Head of caudate nucleus (tissue), 42 donors: ENCODE measurements around the gene VPS16.
"Not testable (repeated sequence)": the region's sequence is repeated elsewhere in the genome, so short reads cannot be mapped to it uniquely, and the experiment has no call there.

Experiments used
- DNase-seq, 42 donors: peaks; one replicate each; pipeline versions ENCODE4 v3.0.0 to v3.0.0-alpha.2; 2020 to 2021; ENCODE audit warnings: mixed read lengths in 7 of 42
- intact Hi-C: fragments of 100-400 bp; cut with DNase I; formaldehyde crosslinking; loops from one replicate; pipeline ENCODE4 v1.15.0; 2022

VPS16 gene

DNA sequence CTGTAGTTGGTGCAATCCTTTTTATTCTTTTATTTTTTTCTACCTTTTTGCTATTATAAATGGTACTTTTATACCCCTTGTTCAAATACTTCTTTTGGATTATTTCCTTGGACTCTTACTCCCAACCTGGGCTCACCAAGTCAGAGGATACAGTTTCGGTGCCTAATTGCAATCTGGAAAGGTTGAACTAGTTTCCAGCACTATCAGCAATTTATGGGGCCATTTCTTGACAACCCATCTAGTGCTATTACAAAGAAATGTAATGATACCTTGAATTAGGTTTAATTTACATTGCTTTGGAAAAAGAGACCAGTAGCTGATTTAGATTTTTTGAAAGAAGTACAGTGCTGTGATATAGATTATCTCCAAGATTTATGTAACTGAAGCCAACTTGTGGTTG lies 38.0 kb downstream of the VPS16 start:
- DNase-seq = no peak
- intact Hi-C loops = loop anchor here (10.0 kb wide), 1 partner anchor 66 kb away; no protein-coding TSS in a partner anchor

DNA sequence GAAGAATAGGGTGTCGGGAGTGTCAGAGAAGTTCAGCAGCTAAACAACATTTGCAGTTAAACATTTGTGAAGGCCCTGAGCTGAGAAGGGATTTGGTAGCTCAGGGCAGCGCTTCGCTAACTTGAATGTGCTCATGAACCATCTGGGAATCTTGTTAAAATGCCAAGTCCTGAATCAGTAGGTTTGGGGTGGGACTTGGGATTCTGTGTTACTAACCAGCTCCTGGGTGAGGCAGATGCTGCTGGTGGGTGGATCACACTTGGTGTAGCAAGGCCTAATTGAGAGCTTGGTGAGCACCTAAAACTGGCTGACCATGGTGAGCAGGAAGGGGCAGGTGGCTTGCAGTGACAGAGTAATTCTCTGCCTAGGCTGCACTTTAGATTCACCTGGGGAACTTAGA lies 38.6 kb downstream of the VPS16 start:
- intact Hi-C loops = loop anchor here (10.0 kb wide), 1 partner anchor 66 kb away; no protein-coding TSS in a partner anchor
- DNase-seq = peak in 5 of 42 donors; percentile 5 to 55 (median 13)

DNA sequence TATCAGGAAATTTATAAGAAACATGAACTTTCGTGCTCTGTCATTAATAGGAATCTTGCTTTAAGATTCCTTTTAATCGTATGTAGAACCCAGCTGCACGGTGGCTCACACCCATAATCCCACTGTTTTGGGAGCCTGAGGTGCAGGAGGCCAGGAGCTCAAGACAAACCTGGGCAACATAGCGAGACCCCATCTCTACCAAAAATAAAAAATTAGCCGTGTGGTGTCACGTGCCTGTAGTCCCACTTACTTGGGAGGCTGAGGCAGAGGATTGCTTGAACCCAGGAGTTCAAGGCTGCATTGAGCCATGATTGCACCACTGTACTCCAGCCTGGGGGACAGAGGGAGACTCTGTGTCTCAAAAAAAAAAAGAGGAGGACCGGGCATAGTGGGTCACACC lies 40.1 kb downstream of the VPS16 start:
- DNase-seq = peak in 1 of 42 donors; percentile 18
- intact Hi-C loops = no loop called here

DNA sequence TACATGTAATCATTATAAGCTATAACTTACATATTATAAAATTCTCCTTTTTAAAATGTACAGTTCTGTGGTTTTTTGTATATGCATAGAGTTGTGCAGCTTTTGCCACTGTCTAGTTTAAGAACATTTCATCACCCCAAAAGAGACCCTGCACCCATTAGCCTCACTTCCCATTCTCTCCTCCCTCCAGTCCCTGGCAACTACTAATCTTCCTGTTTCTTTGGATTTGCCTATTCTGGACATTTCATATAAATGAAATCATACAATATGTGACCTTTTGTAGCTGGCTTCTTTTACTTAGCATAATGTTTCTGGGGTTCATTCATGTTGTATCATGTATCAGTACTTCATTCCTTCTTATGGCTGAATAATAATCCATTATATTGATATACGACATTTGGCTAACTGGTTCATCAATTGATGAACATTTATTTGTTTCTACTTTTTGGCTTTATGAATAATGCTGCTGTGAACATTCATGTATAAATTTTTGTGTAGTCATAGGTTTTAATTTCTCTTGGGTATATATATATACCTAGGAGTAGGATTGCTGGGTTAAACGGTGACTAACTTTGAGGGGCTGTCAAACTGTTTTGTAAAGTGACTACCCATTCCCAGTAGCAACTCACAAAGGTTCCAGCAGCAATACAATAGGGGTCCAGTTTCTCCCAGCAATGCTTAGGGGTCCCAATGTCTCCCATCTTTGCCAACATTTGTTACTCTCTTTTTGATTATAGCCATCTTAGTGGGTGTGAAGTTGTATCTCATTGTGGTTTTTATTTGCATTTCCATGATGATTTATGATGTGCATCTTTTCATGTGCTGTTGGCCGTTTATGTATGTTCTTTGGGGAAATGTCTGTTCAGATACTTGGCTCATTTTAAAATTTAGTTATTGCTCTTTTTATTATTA lies 43.4 kb downstream of the VPS16 start:
- intact Hi-C loops = no loop called here
- DNase-seq = no peak

DNA sequence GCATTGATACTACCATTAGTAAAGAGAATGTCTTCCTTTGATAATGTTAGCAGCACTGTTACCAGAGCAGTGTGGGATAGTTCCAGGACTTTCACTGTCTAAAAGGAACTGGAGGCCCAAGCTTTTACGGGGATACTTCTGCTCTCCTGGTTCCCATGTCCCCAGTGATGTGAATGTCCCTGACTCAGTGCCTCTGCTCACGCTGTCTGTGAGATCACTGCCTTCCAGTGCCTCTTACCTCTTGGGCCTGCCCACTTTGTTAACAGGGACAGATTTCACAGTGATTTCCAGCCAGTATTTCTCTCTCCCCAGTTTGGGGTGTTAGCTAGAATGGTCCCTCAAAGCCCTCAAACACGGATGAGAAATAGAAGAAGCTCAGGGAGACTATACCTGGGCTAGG lies 47.2 kb downstream of the VPS16 start:
- intact Hi-C loops = no loop called here
- DNase-seq = no peak

DNA sequence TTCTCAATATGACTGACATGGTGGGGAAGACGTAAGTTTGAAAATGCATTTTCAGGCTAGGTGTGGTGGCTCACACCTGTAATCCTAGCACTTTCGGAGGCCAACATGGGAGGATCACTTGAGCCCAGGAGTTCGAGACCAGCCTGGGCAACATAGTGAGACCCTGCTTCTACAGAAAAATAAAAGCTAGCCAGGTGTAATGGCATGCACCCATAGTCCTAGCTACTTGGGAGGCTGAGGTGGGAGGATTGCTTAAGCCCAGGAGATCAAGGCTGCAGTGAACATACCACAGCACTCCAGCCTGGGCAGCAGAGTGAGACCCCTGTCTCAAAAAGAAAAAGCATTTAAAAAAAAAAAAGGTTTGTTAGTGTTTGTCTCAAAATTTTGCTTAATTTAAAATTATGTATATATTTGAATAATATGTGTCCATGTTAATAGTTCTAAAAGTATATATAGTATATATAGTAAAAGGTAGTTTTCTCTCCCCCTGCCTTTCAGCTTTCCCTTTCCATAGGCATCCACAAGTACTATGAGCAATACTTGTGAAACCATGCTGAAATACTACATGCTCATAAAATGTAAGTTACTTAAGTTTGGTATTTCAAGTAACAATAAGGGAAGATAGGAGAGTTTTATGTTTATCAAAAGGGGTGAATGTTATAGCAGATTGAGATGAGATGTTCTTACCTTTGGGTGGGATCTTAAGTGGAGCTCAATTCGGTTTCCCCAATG lies 47.8 kb downstream of the VPS16 start:
- no peak for DNase-seq
- intact Hi-C loops = no loop called here

DNA sequence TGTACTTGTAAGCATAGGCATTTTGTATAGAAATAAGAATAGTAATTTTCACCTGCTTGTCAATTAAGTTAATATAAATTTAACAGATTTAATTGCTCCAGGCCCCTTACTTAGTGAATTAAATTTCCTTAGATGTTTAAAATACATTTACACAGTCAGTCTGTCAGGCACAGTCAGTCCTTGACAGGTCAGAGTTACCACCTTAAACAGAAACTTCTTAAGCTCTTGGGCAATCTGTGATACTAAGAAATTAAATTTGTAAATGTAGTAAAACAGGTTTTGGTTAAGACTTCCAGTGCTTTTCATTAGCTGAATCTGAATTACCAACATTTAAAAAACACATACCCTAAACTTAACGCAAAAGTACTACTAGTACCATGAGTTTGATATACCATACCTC lies 48.7 kb downstream of the VPS16 start:
- DNase-seq = no peak

DNA sequence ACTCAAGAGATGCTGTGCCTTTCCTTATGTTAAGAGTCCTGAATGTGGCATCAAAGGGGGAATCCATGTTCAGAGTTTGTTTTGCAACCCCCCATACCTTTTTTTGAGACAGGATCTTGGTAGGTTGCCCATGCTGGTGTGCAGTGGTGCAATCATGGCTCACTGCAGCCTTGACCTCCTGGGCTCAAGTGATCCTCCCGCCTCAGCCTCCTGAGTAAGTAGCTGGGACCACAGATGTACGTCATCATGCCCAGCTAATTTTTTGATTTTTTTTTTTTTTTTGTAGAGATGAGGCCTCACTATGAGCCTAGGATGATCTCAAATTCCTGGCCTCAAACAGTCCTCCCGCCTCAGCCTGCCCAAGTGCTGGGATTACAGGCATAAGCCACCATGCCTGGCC lies 49.3 kb downstream of the VPS16 start:
- DNase-seq = no peak
- intact Hi-C loops = no loop called here

More for the DNA sequence above, 48.7 kb downstream of the VPS16 start:
- intact Hi-C loops = no loop called here

DNA sequence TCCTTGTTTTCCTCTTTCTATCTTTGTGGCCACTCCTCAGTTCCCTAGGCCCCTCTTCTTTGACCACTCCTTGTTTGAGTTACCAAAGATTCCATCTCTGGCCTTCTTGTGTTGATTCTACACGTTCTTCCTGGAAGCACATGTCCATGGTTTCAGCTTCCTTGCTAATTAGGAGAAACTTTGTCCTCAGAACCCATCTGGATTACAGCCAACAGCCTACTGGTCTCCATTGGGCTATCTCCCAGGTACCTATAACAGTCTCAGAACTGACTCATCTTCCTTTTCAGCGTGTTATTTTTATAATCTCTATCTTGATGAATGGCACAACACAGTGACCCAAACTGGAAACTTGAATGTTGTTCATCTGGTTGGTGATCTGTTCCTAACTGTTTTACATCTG lies 50.2 kb downstream of the VPS16 start:
- intact Hi-C loops = no loop called here
- DNase-seq = no peak

DNA sequence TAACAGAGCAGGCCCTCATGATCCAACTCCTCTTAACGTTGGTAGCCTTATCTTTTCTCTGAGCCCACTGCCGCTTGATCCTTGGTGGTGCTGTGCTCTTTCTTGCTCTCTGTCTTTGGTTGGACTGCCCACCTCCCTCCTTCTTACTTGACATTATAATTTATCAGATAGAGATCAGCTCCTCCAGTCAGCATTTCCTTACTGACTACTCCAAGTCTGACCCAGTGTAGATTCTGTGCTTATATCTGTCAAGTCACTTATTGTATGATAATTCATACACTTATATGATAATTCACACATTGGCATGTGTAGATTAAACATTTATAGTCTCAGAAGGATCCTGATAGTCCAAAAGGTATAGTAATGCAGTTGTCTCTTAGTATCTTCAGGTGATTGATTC lies 50.8 kb downstream of the VPS16 start:
- intact Hi-C loops = no loop called here
- DNase-seq = no peak

DNA sequence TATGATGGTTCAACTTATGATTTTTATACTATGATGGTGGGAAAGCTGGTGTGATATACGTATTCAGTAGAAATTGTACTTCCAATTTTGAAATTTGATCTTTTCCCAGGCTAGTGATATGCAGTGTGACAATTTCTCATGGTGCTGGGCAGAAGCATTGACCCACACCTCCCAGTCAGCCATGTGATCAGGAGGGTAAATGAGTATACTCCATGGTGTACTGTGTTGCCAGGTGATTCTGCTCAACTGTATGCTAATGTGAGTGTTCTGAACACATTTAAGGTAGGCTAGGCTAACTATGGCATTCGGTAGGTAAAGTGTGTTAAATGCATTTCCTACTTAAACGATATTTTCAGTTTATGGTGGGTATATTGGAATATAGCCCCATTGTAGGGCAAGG lies 51.8 kb downstream of the VPS16 start:
- intact Hi-C loops = no loop called here
- no peak for DNase-seq

DNA sequence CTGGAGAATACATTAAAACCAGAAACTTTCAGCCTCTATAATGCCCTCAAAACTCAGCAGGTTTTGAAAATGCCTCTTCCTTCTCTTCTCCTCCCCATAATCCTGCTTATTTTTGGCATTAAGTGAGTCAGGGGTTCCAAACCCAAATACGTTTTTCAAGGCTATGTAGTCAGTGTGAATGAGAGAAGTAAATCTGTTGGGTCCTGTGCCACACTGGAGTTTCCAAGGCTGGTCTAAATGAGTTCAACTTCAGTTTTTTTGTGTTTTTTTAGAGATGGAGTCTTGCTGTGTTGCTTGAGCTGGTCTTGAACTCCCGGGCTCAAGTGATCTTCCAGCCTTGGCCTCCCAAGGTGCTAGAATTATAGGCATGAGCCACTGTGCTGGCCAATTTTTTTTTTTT lies 53.7 kb downstream of the VPS16 start:
- no peak for DNase-seq
- intact Hi-C loops = no loop called here

DNA sequence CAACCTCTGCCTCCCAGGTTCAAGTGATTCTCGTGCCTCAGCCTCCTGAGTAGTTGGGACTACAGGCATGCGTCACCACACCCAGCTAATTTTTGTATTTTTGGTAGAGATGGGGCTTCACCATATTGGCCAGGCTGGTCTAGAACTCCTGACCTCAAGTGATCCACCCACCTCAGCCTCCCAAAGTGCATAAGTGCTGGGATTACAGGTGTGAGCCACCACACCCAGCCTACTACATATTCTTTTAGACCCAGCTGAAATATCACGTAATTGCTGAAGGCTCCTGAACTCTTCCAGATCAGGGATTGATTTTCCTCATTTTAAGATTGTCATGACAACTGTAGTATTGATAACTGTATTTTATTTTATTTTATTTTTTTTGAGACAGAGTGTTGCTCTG lies 54.6 kb downstream of the VPS16 start:
- intact Hi-C loops, DNase-seq: not testable (repeated sequence)

DNA sequence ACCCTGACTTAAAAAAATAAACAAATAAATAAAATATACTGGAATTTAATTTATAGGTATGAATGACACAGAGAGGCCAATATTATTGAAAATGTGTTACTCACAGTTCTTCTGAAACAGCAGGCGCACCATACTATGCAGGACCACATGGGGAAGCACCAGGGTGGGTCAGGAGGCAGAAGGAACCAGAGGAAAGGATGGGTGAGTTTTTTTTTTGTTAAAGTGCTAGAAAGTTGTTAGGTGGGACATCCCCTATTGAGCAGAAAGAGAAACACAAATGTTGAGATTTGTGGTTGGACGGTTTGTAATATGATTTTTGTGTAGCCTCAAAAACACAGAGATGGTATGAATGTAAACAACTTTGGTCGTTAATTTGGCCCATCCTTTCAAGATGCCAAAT lies 58.7 kb downstream of the VPS16 start:
- intact Hi-C loops = no loop called here

DNA sequence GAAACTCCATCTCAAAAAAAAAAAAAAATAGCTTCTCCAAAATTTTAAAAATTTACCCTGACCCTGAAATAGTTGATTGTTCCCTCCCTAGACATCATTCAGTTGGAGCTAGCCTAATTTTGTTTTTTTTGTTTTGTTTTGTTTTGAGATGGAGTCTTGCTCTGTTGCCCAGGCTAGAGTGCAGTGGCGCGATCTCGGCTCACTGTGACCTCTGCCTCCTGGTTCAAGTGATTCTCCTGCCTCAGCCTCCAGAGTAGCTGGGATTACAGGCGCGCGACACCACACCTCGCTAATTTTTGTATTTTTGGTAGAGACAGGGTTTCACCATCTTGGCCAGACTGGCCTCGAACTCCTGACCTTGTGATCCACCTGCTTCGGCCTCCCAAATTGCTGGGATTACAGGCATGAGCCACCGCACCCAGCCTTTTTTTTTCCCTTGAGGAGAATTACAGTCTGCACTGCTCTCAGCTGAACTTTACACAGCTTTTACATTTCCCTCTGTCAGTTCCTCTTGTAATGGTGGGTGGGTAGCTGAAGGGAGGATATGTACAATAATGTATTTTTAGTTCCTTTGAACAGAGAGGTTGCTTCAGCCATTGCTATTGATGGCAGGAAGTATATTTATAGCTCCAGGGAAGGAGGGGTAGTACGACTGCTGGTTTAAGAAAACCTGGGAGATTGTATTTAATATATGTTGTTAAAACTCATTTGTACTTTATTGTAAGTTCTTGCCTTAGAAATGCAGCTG lies 60.5 kb downstream of the VPS16 start:
- intact Hi-C loops = no loop called here
- DNase-seq = peak in 6 of 42 donors; percentile 9 to 66 (median 18)

More for the DNA sequence above, 58.7 kb downstream of the VPS16 start:
- DNase-seq = no peak

DNA sequence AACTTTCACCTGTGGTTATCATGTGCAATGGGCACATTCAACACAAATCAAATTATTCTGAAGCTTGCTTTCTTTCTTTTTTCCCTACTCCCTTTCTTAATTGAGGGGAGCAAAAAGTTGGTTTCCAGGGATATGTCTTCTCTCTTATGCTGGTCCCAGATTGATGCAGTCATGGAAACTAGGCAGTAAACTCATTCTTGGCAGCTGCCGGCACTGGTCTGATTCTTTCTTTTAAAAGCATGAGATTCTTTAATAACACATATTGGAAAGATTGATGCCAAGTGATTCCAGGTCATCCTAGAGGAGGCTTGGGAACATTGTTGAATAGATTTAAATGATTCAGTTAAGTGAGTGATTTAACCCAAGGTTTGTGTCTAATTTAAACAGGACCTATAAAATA lies 61.7 kb downstream of the VPS16 start:
- peak in 4 of 42 donors; percentile 7 to 26 (median 15) for DNase-seq
- intact Hi-C loops = no loop called here

DNA sequence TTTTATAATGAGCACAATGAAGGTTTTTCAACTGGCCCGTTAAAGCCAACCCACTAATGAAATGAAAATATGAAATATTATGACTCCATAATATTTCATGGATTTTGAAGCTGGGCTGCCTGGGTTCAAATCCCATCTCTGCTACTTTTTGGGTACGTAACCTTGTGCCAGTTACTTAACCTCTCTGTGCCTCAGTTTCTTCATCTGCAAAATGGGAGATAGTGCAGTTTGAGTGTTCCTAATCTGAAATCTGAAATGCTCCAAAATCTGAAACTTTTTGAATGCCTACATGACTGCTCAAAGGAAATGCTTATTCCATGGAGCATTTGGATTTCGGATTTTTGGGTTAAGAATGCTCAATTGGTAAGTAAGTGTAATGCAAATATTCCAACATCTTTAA lies 62.3 kb downstream of the VPS16 start:
- DNase-seq = no peak
- intact Hi-C loops = no loop called here

DNA sequence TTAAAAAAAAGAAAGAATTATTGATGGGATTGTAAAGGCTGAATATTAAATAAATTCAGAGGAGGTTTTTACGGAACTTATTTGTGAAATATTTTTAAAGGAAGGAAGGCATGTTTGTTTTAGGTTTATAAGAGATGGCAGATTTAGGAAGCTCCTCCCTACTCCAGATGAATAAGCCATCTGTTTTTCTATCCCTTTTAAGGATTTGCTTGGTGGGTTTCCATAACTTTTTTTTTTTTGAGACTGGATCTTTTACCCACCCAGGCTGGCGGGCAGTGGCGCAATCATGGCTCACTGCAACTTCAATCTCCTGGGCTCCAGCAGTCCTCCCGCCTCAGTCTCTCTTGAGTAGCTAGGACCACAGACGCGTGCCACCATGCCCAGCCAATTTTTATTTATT lies 63.1 kb downstream of the VPS16 start:
- intact Hi-C loops = no loop called here
- DNase-seq = no peak

DNA sequence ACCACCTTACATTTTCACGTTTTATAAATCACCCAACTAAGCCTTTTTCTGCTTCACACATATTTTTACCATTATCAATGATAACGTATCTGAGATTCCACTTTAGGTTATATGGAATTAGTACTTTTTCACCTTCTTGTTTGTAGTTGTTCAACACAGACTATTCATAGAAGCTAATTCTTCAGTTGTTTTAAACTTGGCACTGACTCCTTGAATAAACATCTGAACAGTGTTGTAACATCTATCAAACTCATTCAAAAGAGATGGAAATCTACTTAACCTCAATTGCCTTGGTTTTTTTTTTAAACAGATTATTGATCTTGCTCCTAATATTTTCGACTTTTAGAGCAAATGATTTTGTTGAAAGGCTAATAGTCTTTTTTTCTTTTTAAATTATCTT lies 67.0 kb downstream of the VPS16 start:
- intact Hi-C loops = no loop called here
- DNase-seq = no peak

DNA sequence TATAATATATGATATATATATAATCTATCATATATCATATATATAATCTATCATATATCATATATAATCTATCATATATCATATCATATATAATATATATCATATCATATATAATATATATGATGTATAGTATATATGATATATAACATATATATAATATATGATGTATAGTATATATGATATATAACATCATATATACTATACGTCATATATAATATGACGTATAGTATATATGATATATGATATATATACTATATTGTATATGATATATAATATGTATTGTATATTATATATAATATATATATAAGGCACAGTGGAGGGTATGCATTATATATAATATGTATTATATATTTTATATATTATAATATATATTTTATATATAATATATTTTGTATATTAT lies 69.4 kb downstream of the VPS16 start:
- intact Hi-C loops = no loop called here
- DNase-seq = no peak
